WTC11 (cell line): ENCODE measurements around the gene NKAIN2. TPM values are rescaled to one million over a fixed set of nuclear protein-coding genes. Genes with fewer than 3 reads are reported as not detected.

Experiments used
- ATAC-seq: fragments of 200-7000 bp; cut with Tn5 transposase; 2 replicates; pipeline ENCODE4 v1.10.0; 2021; ENCODE audit warnings: mild to moderate bottlenecking, moderate library complexity
- CTCF ChIA-PET: fragments of 300-600 bp; sonication (Branson Sonifier 250); formaldehyde crosslinking; loops from one replicate; lab custom pipeline; 2021; ENCODE audit warnings: antibody characterized with exemption; lab: Charles Lee
- POLR2A ChIA-PET: fragments of 350-600 bp; sonication (Branson Sonifier 250); formaldehyde crosslinking; loops from one replicate; lab custom pipeline; 2021; ENCODE audit warnings: antibody characterized with exemption; lab: Charles Lee
- DNase-seq: peaks from one replicate; pipeline ENCODE4 v3.0.0; 2021; ENCODE audit warnings: low spot score
- H3K27ac Mint-ChIP-seq: 2 replicates; pipeline ENCODE4 v1.8.0; 2021; ENCODE audit warnings: mixed read lengths
- H3K27me3 Mint-ChIP-seq: 2 replicates; pipeline ENCODE4 v1.8.0; 2021; ENCODE audit warnings: low read depth, mild to moderate bottlenecking, moderate library complexity, mixed read lengths
- H3K36me3 Mint-ChIP-seq: 2 replicates; pipeline ENCODE4 v1.8.0; 2021; ENCODE audit warnings: mixed read lengths
- H3K4me1 Mint-ChIP-seq: 2 replicates; pipeline ENCODE4 v1.8.0; 2022; ENCODE audit warnings: mixed read lengths
- H3K4me3 Mint-ChIP-seq: 2 replicates; pipeline ENCODE4 v1.8.0; 2021; ENCODE audit warnings: mild to moderate bottlenecking, moderate library complexity, mixed read lengths
- H3K9me3 Mint-ChIP-seq: 2 replicates; pipeline ENCODE4 v1.8.0; 2021; ENCODE audit warnings: mixed read lengths
- AFF4 ChIP-seq: sonication (generic); formaldehyde crosslinking; IDR thresholded peaks from 2 replicates; pipeline ENCODE4 v1.8.1; 2023; ENCODE audit warnings: mild to moderate bottlenecking, missing genetic modification reagents, borderline replicate concordance
- ARID4B ChIP-seq: sonication (generic); formaldehyde crosslinking; IDR thresholded peaks from 2 replicates; pipeline ENCODE4 v1.8.0; 2023; ENCODE audit warnings: missing genetic modification reagents, mild to moderate bottlenecking, borderline replicate concordance
- CBFB ChIP-seq: sonication (generic); formaldehyde crosslinking; IDR thresholded peaks from 2 replicates; pipeline ENCODE4 v1.8.1; 2022; ENCODE audit warnings: mild to moderate bottlenecking, low read depth, missing genetic modification reagents
- CREM ChIP-seq: sonication (generic); formaldehyde crosslinking; IDR thresholded peaks from 2 replicates; pipeline ENCODE4 v1.8.1; 2022; ENCODE audit warnings: mild to moderate bottlenecking, missing genetic modification reagents, moderate library complexity
- ESRRA ChIP-seq: sonication (generic); formaldehyde crosslinking; IDR thresholded peaks from 2 replicates; pipeline ENCODE4 v1.8.1; 2022; ENCODE audit warnings: mild to moderate bottlenecking, missing genetic modification reagents, borderline replicate concordance
- ETV6 ChIP-seq: sonication (generic); formaldehyde crosslinking; IDR thresholded peaks from 2 replicates; pipeline ENCODE4 v1.8.1; 2022; ENCODE audit warnings: mild to moderate bottlenecking, missing genetic modification reagents
- FOXK1 ChIP-seq: sonication (generic); formaldehyde crosslinking; IDR thresholded peaks from 2 replicates; pipeline ENCODE4 v1.8.0; 2022; ENCODE audit warnings: mild to moderate bottlenecking, moderate library complexity, missing genetic modification reagents
- GRHL2 ChIP-seq: fragments of 250-450 bp; sonication (Bioruptor Pico); IDR thresholded peaks from 2 replicates; pipeline ENCODE4 v1.8.0; 2022; ENCODE audit warnings: mild to moderate bottlenecking, moderate library complexity; ENCODE audit not compliant: insufficient replicate concordance, severe bottlenecking
- HMGXB4 ChIP-seq: sonication (generic); formaldehyde crosslinking; IDR thresholded peaks from 2 replicates; pipeline ENCODE4 v1.8.1; 2023; ENCODE audit warnings: mild to moderate bottlenecking, moderate library complexity, missing genetic modification reagents
- IRF2 ChIP-seq: sonication (generic); formaldehyde crosslinking; IDR thresholded peaks from 2 replicates; pipeline ENCODE4 v1.8.0; 2022; ENCODE audit warnings: low read depth, missing genetic modification reagents, borderline replicate concordance
- MXD4 ChIP-seq: fragments of 250-450 bp; sonication (Bioruptor Pico); IDR thresholded peaks from 2 replicates; pipeline ENCODE4 v1.8.0; 2021; ENCODE audit warnings: mild to moderate bottlenecking, moderate library complexity, borderline replicate concordance
- NR3C1 ChIP-seq: sonication (generic); formaldehyde crosslinking; conservative IDR thresholded peaks from 2 replicates; pipeline ENCODE4 v1.8.1; 2023; ENCODE audit warnings: low read depth, mild to moderate bottlenecking, missing genetic modification reagents
- SMAD3 ChIP-seq: sonication (generic); formaldehyde crosslinking; IDR thresholded peaks from 2 replicates; pipeline ENCODE4 v1.8.0; 2022; ENCODE audit warnings: missing genetic modification reagents, mild to moderate bottlenecking, borderline replicate concordance
- TCF7 ChIP-seq: sonication (generic); formaldehyde crosslinking; IDR thresholded peaks from 2 replicates; pipeline ENCODE4 v1.8.0; 2022; ENCODE audit warnings: mild to moderate bottlenecking, low read depth, missing genetic modification reagents, moderate library complexity
- USF1 ChIP-seq: sonication (generic); formaldehyde crosslinking; IDR thresholded peaks from 2 replicates; pipeline ENCODE4 v1.8.0; 2022; ENCODE audit warnings: mild to moderate bottlenecking, missing genetic modification reagents
- ZNF138 ChIP-seq: sonication (generic); formaldehyde crosslinking; conservative IDR thresholded peaks from 2 replicates; pipeline ENCODE4 v1.8.1; 2022; ENCODE audit warnings: mild to moderate bottlenecking, moderate library complexity, missing genetic modification reagents
- ZNF219 ChIP-seq: sonication (generic); formaldehyde crosslinking; IDR thresholded peaks from 2 replicates; pipeline ENCODE4 v1.8.0; 2023; ENCODE audit warnings: missing genetic modification reagents, mild to moderate bottlenecking, borderline replicate concordance
- ZNF416 ChIP-seq: fragments of 250-450 bp; sonication (Bioruptor Pico); IDR thresholded peaks from 2 replicates; pipeline ENCODE4 v1.9.0; 2021; ENCODE audit warnings: mild to moderate bottlenecking, inconsistent platforms
- ZSCAN18 ChIP-seq: fragments of 250-450 bp; sonication (Bioruptor Pico); IDR thresholded peaks from 2 replicates; pipeline ENCODE4 v2.1.2; 2022; ENCODE audit warnings: mild to moderate bottlenecking, moderate library complexity
- total RNA-seq: library from RNA; stranded (reverse); gene quantifications from 3 replicates; pipeline ENCODE4 v1.2.3, GENCODE V29; 2021

NKAIN2 gene
- total RNA-seq, 1 experiment from 2014 or later = 0.33 TPM

- ChIA-PET CTCF (no interaction called here), POLR2A (no interaction called here)
- Mint-ChIP-seq H3K36me3 (no peaks in the 10 kb centered on the region), H3K4me3 (no peak overlapping the region), H3K27ac (no peak overlapping the region), H3K4me1 (peaks cover 3% of the 10 kb centered on the region; the same call in 1 of the 2 replicates), H3K9me3 (no peaks in the 10 kb centered on the region), H3K27me3 (no peaks in the 10 kb centered on the region)
- TF ChIP-seq USF1 = no peak
- TF ChIP-seq ESRRA (CRISPR knock-in tag) = no peak
- no peak for TF ChIP-seq ARID4B (CRISPR knock-in tag)
- ATAC-seq (no peak), DNase-seq (no peak)
Measured at GRCh38 chr6:123941855-123942254, 138.2 kb downstream of the NKAIN2 start.

GRCh38 chr6:123945386-123945785 is 141.7 kb downstream of the NKAIN2 start:
- DNase-seq (no peak), ATAC-seq (no peak)
- H3K4me1 Mint-ChIP-seq = peaks cover 3% of the 10 kb centered on the region; the same call in 1 of the 2 replicates
- no peak for TF ChIP-seq NR3C1 (CRISPR knock-in tag)
- TF ChIP-seq CREM = no peak
- TF ChIP-seq ZNF416 (CRISPR knock-in tag) = no peak
- no peak for TF ChIP-seq ZNF138 (CRISPR knock-in tag)
- no peaks in the 10 kb centered on the region for H3K9me3 Mint-ChIP-seq
- no peak overlapping the region for H3K27ac Mint-ChIP-seq
- H3K27me3 Mint-ChIP-seq = no peaks in the 10 kb centered on the region
- H3K4me3 Mint-ChIP-seq = no peak overlapping the region
- no peaks in the 10 kb centered on the region for H3K36me3 Mint-ChIP-seq
- CTCF ChIA-PET = no interaction called here
- POLR2A ChIA-PET = no interaction called here

- H3K4me3 Mint-ChIP-seq = no peak overlapping the region
- no peaks in the 10 kb centered on the region for H3K36me3 Mint-ChIP-seq
- no peak overlapping the region for H3K27ac Mint-ChIP-seq
- ChIA-PET CTCF (no interaction called here), POLR2A (no interaction called here)
- H3K9me3 Mint-ChIP-seq = no peaks in the 10 kb centered on the region
- no peaks in the 10 kb centered on the region for H3K27me3 Mint-ChIP-seq
- ATAC-seq (peak; percentile 48), DNase-seq (no peak)
- H3K4me1 Mint-ChIP-seq = no peaks in the 10 kb centered on the region
- no peak for TF ChIP-seq MXD4 (CRISPR knock-in tag)
- no peak for TF ChIP-seq CBFB (CRISPR knock-in tag)
- no peak for TF ChIP-seq ETV6 (CRISPR knock-in tag)
- TF ChIP-seq CREM = no peak
- no peak for TF ChIP-seq FOXK1 (CRISPR knock-in tag)
- no peak for TF ChIP-seq SMAD3 (CRISPR knock-in tag)
- no peak for TF ChIP-seq HMGXB4 (CRISPR knock-in tag)
- no peak for TF ChIP-seq IRF2 (CRISPR knock-in tag)
- TF ChIP-seq GRHL2 (CRISPR knock-in tag) = no peak
- TF ChIP-seq ZNF219 (CRISPR knock-in tag) = no peak
- TF ChIP-seq AFF4 (CRISPR knock-in tag) = no peak
- TF ChIP-seq ZSCAN18 (CRISPR knock-in tag) = no peak
- TF ChIP-seq TCF7 = no peak
Measured at GRCh38 chr6:123953920-123954319, 150.3 kb downstream of the NKAIN2 start.
